GM23338 (cell line): ENCODE results near the gene CYTH1. TPM values are rescaled to one million over a fixed set of nuclear protein-coding genes. Genes with fewer than 3 reads are reported as not detected.

Experiments used
- ATAC-seq: fragments of 200-7000 bp; cut with Tn5 transposase; 3 replicates; pipeline ENCODE4 v1.9.1; 2020
- DNase-seq: peaks from one replicate; pipeline ENCODE4 v3.0.0-alpha.2; 2015; ENCODE audit warnings: low spot score
- H2AFZ ChIP-seq: fragments of 200-600 bp; sonication (generic); 2 replicates; pipeline ENCODE4 v1.8.0; 2016; ENCODE audit warnings: antibody characterized with exemption, mild to moderate bottlenecking, moderate library complexity
- H3F3A ChIP-seq: fragments of 200-600 bp; sonication (generic); replicated peaks from 2 replicates; pipeline ENCODE4 v1.8.0; 2017; ENCODE audit warnings: antibody characterized with exemption, mixed run types, low read depth
- H3K27ac ChIP-seq: fragments of 200-600 bp; sonication (generic); 2 replicates; pipeline ENCODE4 v1.6.1; 2016; ENCODE audit warnings: low read depth
- H3K27me3 ChIP-seq: fragments of 200-600 bp; sonication (generic); 2 replicates; pipeline ENCODE4 v1.8.0; 2016; ENCODE audit warnings: mild to moderate bottlenecking, mixed run types, moderate library complexity; ENCODE audit not compliant: insufficient read depth
- H3K36me3 ChIP-seq: fragments of 200-600 bp; sonication (generic); 2 replicates; pipeline ENCODE4 v1.8.0; 2016; ENCODE audit warnings: mild to moderate bottlenecking; ENCODE audit not compliant: insufficient read depth
- H3K4me1 ChIP-seq: fragments of 200-600 bp; sonication (generic); 2 replicates; pipeline ENCODE4 v1.8.0; 2016; ENCODE audit warnings: mild to moderate bottlenecking, moderate library complexity; ENCODE audit not compliant: insufficient read depth
- H3K4me2 ChIP-seq: fragments of 200-600 bp; sonication (generic); 2 replicates; pipeline ENCODE4 v1.7.1; 2017; ENCODE audit warnings: mixed run types
- H3K4me3 ChIP-seq: fragments of 200-600 bp; sonication (generic); 2 replicates; pipeline ENCODE4 v1.6.1; 2016; ENCODE audit warnings: mixed run types
- H3K79me2 ChIP-seq: fragments of 200-600 bp; sonication (generic); replicated peaks from 2 replicates; pipeline ENCODE4 v1.8.0; 2017; ENCODE audit warnings: mild to moderate bottlenecking; ENCODE audit not compliant: insufficient read depth
- H3K9me2 ChIP-seq: fragments of 200-600 bp; sonication (generic); 2 replicates; pipeline ENCODE4 v1.8.0; 2017; ENCODE audit not compliant: insufficient read depth
- H4K20me1 ChIP-seq: fragments of 200-600 bp; sonication (generic); replicated peaks from 2 replicates; pipeline ENCODE4 v1.8.0; 2017; ENCODE audit warnings: mild to moderate bottlenecking; ENCODE audit not compliant: insufficient read depth
- H3K27ac Mint-ChIP-seq: 2 replicates; pipeline ENCODE4 v1.8.0; 2020; ENCODE audit warnings: inconsistent platforms, mild to moderate bottlenecking, moderate library complexity, mixed read lengths
- H3K27me3 Mint-ChIP-seq: 3 replicates; pipeline ENCODE4 v1.8.0; 2022; ENCODE audit warnings: low read depth, mild to moderate bottlenecking, moderate library complexity, mixed read lengths, inconsistent platforms; ENCODE audit not compliant: insufficient read depth, poor library complexity
- H3K36me3 Mint-ChIP-seq: 3 replicates; pipeline ENCODE4 v1.8.0; 2021; ENCODE audit warnings: low read depth, mild to moderate bottlenecking, inconsistent platforms, moderate library complexity, mixed read lengths
- H3K4me1 Mint-ChIP-seq: 3 replicates; pipeline ENCODE4 v1.8.0; 2020; ENCODE audit warnings: mild to moderate bottlenecking, inconsistent platforms, mixed read lengths
- H3K4me3 Mint-ChIP-seq: 3 replicates; pipeline ENCODE4 v1.8.0; 2021; ENCODE audit warnings: moderate library complexity, mild to moderate bottlenecking, inconsistent platforms, mixed read lengths
- H3K9me3 Mint-ChIP-seq: 3 replicates; pipeline ENCODE4 v1.8.0; 2020; ENCODE audit warnings: moderate library complexity, mild to moderate bottlenecking, inconsistent platforms, mixed read lengths
- CREB1 ChIP-seq: fragments of 250-450 bp; sonication (Bioruptor Pico); IDR thresholded peaks from 2 replicates; pipeline ENCODE4 v1.5.0; 2020; ENCODE audit warnings: low read depth, mild to moderate bottlenecking, moderate library complexity
- EZH2phosphoT487 ChIP-seq: fragments of 200-600 bp; sonication (generic); IDR thresholded peaks from one replicate; pipeline ENCODE4 v1.8.1; 2018; ENCODE audit warnings: antibody characterized with exemption; ENCODE audit not compliant: unreplicated experiment
- JUNB ChIP-seq: IDR thresholded peaks from one replicate; pipeline ENCODE4 v1.6.1; 2016; ENCODE audit warnings: antibody characterized with exemption; ENCODE audit not compliant: unreplicated experiment
- ZNF331 ChIP-seq: fragments of 250-450 bp; sonication (Bioruptor Pico); IDR thresholded peaks from 2 replicates; pipeline ENCODE4 v1.5.0; 2020; ENCODE audit warnings: low read depth, mild to moderate bottlenecking, moderate library complexity
- ZNF462 ChIP-seq: fragments of 250-450 bp; sonication (Bioruptor Pico); IDR thresholded peaks from 2 replicates; pipeline ENCODE4 v1.5.0; 2020; ENCODE audit warnings: mild to moderate bottlenecking, moderate library complexity
- polyA plus RNA-seq: library from polyadenylated mRNA; unstranded; fragments of >200 nt; fragmentation: Nextera tagmentation; extraction: Ambion mirVana; gene quantifications from 2 replicates; pipeline ENCODE4 v1.2.1, GENCODE V29; 2016
- total RNA-seq: library from RNA; depleted of rRNA; stranded (reverse); fragments of >200 nt; shearing (Covaris generic); gene quantifications from 2 replicates; pipeline ENCODE4 v1.2.3, GENCODE V29; 2014

Gene CYTH1
- total and polyA plus RNA-seq, 2 experiments from 2014 or later = 13.8 to 14.5 TPM

- TF ChIP-seq ZNF462 (CRISPR knock-in tag) = no peak
Measured at GRCh38 chr17:78742901-78743300, 39.2 kb downstream of the CYTH1 start (continued).

GRCh38 chr17:78741644-78742284, 40.3 kb downstream of the CYTH1 start:
- Histone ChIP-seq H3K27me3 (no peaks in the 10 kb centered on the region), H2AFZ (no peak overlapping the region), H3K4me3 (no peak overlapping the region), H3K79me2 (peaks cover 6% of the 10 kb centered on the region; the same call in 1 of the 2 replicates), H3K36me3 (no peaks in the 10 kb centered on the region), H3K4me2 (no peak overlapping the region), H3K4me1 (peaks cover 6% of the 10 kb centered on the region), H4K20me1 (0 out of 2 replicates have a peak, but pooled peaks cover 2% of the 10 kb centered on the region), H3K27ac (no peak overlapping the region), H3K9me2 (no peaks in the 10 kb centered on the region), H3F3A (no peaks in the 10 kb centered on the region)
- Mint-ChIP-seq H3K36me3 (no peaks in the 10 kb centered on the region), H3K4me3 (no peak overlapping the region), H3K27me3 (no peaks in the 10 kb centered on the region), H3K4me1 (peaks cover 38% of the 10 kb centered on the region), H3K27ac (no peak overlapping the region), H3K9me3 (no peaks in the 10 kb centered on the region; the same call in 2 of the 3 replicates)
- TF ChIP-seq JUNB (no peak), CREB1 (CRISPR knock-in tag) (no peak), ZNF331 (CRISPR knock-in tag) (no peak), EZH2phosphoT487 (no peak)
- no peak for DNase-seq
- ATAC-seq = no peak
